Lower leg skin (tissue), 3 donors: ENCODE results near the gene SLX4IP.

ENCODE experiments used
- CTCF ChIP-seq, 3 donors: fragments of 450-650 bp; IDR thresholded peaks; one replicate each; pipeline ENCODE4 v1.5.1; 2016; ENCODE audit warnings: antibody characterized with exemption in 3 of 3, mild to moderate bottlenecking in 3 of 3, moderate library complexity in 2 of 3
- POLR2A ChIP-seq, 2 donors: fragments of 450-650 bp; IDR thresholded peaks; one replicate each; pipeline ENCODE4 v1.6.1; 2016 to 2017; ENCODE audit warnings: antibody characterized with exemption in 2 of 2, mild to moderate bottlenecking in 1 of 2, moderate library complexity in 1 of 2

- TF ChIP-seq CTCF (IDR thresholded peaks at IDR 0.05) (no peak), POLR2A (IDR thresholded peaks at IDR 0.05) (no peak)
These were observed 46.6 kb downstream of the SLX4IP start for GRCh38 chr20:10481676-10482075.
